Glutamatergic neuron (in vitro differentiated cells): ENCODE measurements around the gene BOD1. TPM values are rescaled to one million over a fixed set of nuclear protein-coding genes. Genes with fewer than 3 reads are reported as not detected.

Source experiments
- DNase-seq: peaks from one replicate; pipeline ENCODE4 v3.0.0; 2022
- H3K27ac Mint-ChIP-seq: one replicate; pipeline ENCODE4 v1.8.0; 2020; ENCODE audit warnings: mild to moderate bottlenecking, mixed read lengths, inconsistent platforms; ENCODE audit not compliant: unreplicated experiment
- H3K27me3 Mint-ChIP-seq: one replicate; pipeline ENCODE4 v1.8.0; 2020; ENCODE audit warnings: mild to moderate bottlenecking, moderate library complexity, mixed read lengths, inconsistent platforms; ENCODE audit not compliant: unreplicated experiment
- H3K36me3 Mint-ChIP-seq: one replicate; pipeline ENCODE4 v1.8.0; 2020; ENCODE audit warnings: mild to moderate bottlenecking, mixed read lengths, inconsistent platforms; ENCODE audit not compliant: unreplicated experiment
- H3K4me1 Mint-ChIP-seq: one replicate; pipeline ENCODE4 v1.8.0; 2020; ENCODE audit warnings: mild to moderate bottlenecking, low read depth, mixed read lengths, inconsistent platforms; ENCODE audit not compliant: unreplicated experiment
- H3K4me3 Mint-ChIP-seq: one replicate; pipeline ENCODE4 v1.8.0; 2020; ENCODE audit warnings: mild to moderate bottlenecking, mixed read lengths, inconsistent platforms; ENCODE audit not compliant: unreplicated experiment
- H3K9me3 Mint-ChIP-seq: one replicate; pipeline ENCODE4 v1.8.0; 2020; ENCODE audit warnings: mild to moderate bottlenecking, moderate library complexity, mixed read lengths, inconsistent platforms; ENCODE audit not compliant: unreplicated experiment
- CTCF ChIP-seq: fragments of 200-600 bp; sonication (generic); IDR thresholded peaks from one replicate; pipeline ENCODE4 v1.5.0; 2021; ENCODE audit not compliant: partially characterized antibody, unreplicated experiment
- total RNA-seq: library from RNA; stranded (reverse); fragmentation: NEBNext Ultra II Directional; extraction: Animal tissue kit (Norgen Biotek cat#: 25700); gene quantifications from one replicate; pipeline ENCODE4 v1.2.1, GENCODE V29; 2021; ENCODE audit not compliant: unreplicated experiment

BOD1 gene
- total RNA-seq, 1 donor from 2014 or later: 62.7 TPM

- no peak for TF ChIP-seq CTCF
- H3K9me3 Mint-ChIP-seq: peaks cover 1% of the 10 kb centered on the region
- no peaks in the 10 kb centered on the region for H3K27me3 Mint-ChIP-seq
- no peaks in the 10 kb centered on the region for H3K4me1 Mint-ChIP-seq
- no peak overlapping the region for H3K27ac Mint-ChIP-seq
- H3K4me3 Mint-ChIP-seq: no peak overlapping the region
- no peaks in the 10 kb centered on the region for H3K36me3 Mint-ChIP-seq
- no peak for DNase-seq
Measured at GRCh38 chr5:173574983-173575382, 41.5 kb downstream of the BOD1 start.

GRCh38 chr5:173573126-173573960, 43.1 kb downstream of the BOD1 start:
- Mint-ChIP-seq H3K9me3 (peaks cover 1% of the 10 kb centered on the region), H3K27ac (no peak overlapping the region), H3K36me3 (peaks cover 3% of the 10 kb centered on the region), H3K4me1 (no peaks in the 10 kb centered on the region), H3K27me3 (no peaks in the 10 kb centered on the region), H3K4me3 (no peak overlapping the region)
- peak; percentile 99 for TF ChIP-seq CTCF
- DNase-seq: peak; percentile 86

- no peaks in the 10 kb centered on the region for H3K4me1 Mint-ChIP-seq
- no peak for TF ChIP-seq CTCF
- H3K36me3 Mint-ChIP-seq: peaks cover 10% of the 10 kb centered on the region
- no peak for DNase-seq
- H3K27me3 Mint-ChIP-seq: no peaks in the 10 kb centered on the region
- H3K27ac Mint-ChIP-seq: no peak overlapping the region
- H3K4me3 Mint-ChIP-seq: no peak overlapping the region
- peaks cover 1% of the 10 kb centered on the region for H3K9me3 Mint-ChIP-seq
Measured at GRCh38 chr5:173572431-173573125, 43.9 kb downstream of the BOD1 start.

GRCh38 chr5:173570321-173571090, 45.9 kb downstream of the BOD1 start:
- no peak for TF ChIP-seq CTCF
- Mint-ChIP-seq H3K36me3 (peaks cover 10% of the 10 kb centered on the region), H3K4me3 (no peak overlapping the region), H3K27ac (no peak overlapping the region), H3K9me3 (no peaks in the 10 kb centered on the region), H3K4me1 (no peaks in the 10 kb centered on the region), H3K27me3 (no peaks in the 10 kb centered on the region)
- no peak for DNase-seq
